HG03064 (cell line): ENCODE measurements around the gene PLEKHM2.

Experiments
- ATAC-seq: cut with Tn5 transposase; IDR thresholded peaks from one replicate; pipeline ENCODE4 v1.9.1; 2021; ENCODE audit warnings: low read depth; ENCODE audit not compliant: unreplicated experiment

PLEKHM2 gene

DNA sequence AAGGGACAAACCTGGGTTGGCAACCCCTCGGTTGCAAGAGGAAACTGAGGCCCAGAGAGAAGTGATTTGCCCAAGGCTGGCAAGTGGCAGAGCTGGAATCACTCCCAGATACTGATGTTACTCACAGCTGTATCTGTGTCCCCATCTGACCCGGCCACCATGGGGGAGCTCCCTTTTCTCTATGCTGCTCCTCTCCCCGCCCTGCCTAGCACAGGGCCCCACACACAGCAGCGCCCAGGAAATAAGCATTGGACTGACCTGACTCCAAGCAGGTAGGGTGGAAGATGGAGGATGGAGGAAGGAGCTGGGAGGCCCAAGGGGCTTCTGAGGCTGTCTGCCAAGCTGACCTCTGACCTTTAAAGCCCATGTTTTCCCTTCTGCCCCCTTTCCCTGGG lies 71.5 kb downstream of the PLEKHM2 start:
- ATAC-seq, result no peak

DNA sequence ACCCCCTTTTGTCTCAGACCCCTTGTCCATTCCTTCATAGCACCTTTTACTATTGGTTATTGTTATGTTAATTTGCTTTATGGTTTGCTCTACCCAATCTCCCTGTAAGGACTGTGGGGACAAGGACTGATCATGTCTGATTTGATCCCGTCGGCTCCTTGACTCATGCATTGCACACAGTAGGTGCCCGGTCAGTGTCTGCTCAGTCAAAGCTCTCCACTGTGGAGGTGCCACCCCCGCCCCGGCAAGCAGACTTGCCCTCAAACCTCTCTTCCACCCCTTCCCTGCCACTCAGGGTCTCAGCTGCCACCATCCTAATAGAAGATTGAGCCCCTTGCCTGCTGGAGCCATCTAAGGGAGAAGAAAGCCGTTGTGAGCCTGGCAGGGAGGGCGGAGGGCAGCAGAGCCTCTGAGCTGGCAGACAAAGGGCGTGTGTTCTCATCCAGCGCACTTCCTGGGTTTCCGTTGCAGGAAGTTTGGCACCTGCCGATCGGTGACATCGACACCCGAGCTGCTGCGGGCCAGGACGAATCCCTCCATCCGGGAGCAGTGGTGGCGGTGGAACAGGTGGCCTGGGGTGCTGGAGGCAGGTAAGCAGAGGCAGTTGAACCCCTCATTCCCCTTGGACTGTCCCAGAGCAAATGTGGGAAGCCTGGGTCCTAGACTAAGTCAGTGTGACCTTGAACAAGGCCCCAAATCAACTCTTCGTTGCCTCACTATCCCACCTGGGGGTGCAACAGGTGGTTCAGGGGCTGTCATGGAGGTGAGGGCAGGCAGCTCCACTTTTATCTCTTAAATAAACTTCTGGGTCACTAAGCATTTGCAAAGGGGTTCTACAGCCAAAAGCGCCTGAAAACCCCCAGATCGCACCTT lies 72.3 kb downstream of the PLEKHM2 start:
- no peak for ATAC-seq

- no peak for ATAC-seq
These were observed 73.0 kb downstream of the PLEKHM2 start for GRCh38 chr1:15757016-15757543.

GRCh38 chr1:15757575-15758342 lies 73.6 kb downstream of the PLEKHM2 start:
- ATAC-seq, result no peak

DNA sequence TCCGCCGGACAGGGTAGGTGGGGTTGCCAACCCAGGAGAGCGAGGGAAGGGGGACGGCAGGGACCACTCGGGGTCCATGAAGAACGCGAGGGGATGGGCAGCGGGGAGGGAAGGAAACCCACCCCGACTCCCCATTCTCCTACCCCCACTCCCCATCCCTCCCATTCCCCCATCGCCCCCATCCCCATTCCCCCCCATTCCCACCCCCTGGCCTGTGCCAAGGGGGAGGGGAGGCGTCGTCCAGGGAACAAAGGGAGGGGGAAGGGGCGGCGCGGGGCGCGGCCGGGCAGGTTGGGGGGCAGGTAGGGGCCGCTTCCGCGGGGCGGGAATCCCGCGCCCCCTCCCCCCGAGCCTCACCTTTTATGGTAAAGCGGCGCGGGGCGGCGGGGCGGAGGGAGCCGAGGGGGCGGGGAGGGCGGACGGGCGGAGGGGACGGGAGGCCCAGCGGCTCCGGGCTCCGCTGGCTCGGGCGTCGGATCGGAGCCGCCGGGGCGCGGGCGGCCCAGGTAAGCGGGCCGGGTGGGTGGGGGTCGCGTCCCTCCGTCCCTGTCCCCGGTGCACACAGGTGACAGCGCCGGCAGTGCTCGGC lies 74.3 kb downstream of the PLEKHM2 start, which contains the start of gene FBLIM1:
FBLIM1 (plus strand) TSS at position 453 of the 589 bp plus-strand sequence. CDS start 6,189 bp downstream, outside the sequence.
- ATAC-seq, result no peak

DNA sequence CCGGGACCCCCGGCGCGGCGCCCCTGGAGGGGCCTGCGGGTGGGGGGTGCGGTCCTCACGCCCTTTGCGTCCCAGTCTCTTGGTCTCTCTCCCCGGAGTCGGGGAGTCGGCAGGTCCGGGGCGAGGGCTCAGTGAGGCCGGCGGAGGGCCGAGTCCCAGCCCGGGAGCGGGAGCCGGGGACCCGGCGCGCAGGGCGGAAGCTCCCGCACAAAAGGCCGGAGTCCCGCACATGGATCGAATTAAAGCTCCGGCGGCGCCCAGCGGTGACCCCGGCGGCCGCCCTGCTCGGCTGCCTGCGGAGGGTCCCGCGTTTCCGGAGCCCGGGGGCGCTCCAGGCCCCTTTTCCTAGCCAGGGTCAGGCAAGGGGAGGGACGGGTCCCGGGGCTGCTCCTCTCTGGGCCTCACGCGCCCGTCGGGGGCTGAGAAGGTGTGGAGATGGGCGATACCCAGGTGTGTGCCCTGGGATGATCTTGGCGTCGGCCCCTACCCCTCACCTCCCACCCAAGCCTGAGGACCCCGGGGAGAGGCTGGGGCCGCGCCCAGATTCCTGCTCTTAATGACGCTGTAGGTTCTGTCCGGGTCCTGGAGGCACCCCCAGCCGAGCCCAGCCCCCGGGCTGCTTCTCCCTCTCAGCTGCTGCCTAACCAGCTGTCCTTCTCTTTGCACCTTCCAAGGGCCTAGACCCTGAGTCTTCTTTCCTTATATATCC lies 75.0 kb downstream of the PLEKHM2 start:
- no peak for ATAC-seq

- no peak for ATAC-seq
These were observed 76.5 kb downstream of the PLEKHM2 start for GRCh38 chr1:15760520-15761211.

- ATAC-seq, result no peak
These were observed 77.4 kb downstream of the PLEKHM2 start for GRCh38 chr1:15761366-15762128.

DNA sequence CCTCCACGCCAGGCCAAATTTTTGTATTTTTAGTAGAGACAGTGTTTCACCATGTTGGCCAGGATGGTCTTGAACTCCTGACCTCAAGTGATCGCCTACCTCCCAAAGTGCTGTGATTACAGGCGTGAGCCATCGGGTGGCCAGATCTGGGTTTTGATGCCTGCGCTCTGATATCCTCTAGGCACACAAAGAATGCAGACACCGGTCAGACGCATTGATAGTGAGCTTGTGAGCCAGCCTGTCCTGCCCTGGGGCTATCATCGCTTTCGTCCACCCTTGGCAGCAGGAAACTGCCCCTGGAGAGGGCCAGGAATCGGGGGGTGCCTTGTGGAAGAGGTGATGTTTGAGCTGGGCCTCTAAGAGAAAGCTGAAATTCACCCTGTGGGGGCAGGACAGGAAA lies 78.4 kb downstream of the PLEKHM2 start:
- no peak for ATAC-seq

DNA sequence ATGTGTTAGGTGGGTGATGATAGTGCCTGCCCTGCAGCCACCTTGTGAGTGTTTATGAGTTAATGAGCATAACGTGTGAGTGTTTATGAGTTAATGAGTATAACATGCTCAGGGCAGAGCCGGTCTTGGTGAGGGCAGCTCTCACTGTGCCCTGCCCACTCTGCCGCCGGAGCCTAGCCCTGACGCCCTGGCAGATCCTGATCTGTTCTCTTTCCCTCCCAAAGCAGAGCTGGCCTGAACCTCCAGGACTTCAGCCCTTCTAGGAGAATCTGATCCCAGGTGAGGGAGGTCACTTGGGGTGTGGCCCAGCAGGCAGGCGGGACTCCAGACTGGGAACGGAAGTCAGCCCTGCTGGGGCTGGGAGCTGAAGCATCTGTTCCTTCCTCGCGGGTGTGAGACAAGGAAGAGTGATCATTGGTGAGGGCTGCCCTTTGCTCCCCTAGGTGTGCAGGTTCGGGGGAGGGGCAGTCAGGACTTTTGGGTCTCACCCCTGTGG lies 80.2 kb downstream of the PLEKHM2 start:
- ATAC-seq, result no peak

- no peak for ATAC-seq
These were observed 80.8 kb downstream of the PLEKHM2 start for GRCh38 chr1:15764890-15765289.

GRCh38 chr1:15765495-15766194 lies 81.5 kb downstream of the PLEKHM2 start:
- no peak for ATAC-seq

GRCh38 chr1:15767941-15768340 lies 83.8 kb downstream of the PLEKHM2 start:
- ATAC-seq, result no peak

DNA sequence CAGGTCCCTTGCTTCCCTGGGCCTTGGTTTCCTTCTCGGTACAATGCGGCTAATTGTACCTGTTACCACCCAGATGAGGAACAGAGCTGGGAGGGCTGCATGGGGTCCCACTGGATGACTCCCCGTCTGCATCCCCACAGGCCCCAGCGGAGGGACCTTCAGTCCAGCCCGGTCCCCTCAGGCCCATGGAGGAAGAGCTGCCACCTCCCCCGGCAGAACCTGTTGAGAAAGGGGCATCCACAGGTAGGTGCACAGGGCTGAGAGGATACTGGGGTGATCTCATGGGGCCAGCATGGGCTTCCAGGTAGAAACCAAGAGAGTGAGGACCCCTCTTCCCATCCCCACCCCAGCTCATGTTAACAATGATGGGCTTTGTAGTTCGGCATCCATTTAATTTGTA lies 84.3 kb downstream of the PLEKHM2 start:
- ATAC-seq, result no peak

GRCh38 chr1:15770313-15770962 lies 86.3 kb downstream of the PLEKHM2 start:
- ATAC-seq, result no peak

DNA sequence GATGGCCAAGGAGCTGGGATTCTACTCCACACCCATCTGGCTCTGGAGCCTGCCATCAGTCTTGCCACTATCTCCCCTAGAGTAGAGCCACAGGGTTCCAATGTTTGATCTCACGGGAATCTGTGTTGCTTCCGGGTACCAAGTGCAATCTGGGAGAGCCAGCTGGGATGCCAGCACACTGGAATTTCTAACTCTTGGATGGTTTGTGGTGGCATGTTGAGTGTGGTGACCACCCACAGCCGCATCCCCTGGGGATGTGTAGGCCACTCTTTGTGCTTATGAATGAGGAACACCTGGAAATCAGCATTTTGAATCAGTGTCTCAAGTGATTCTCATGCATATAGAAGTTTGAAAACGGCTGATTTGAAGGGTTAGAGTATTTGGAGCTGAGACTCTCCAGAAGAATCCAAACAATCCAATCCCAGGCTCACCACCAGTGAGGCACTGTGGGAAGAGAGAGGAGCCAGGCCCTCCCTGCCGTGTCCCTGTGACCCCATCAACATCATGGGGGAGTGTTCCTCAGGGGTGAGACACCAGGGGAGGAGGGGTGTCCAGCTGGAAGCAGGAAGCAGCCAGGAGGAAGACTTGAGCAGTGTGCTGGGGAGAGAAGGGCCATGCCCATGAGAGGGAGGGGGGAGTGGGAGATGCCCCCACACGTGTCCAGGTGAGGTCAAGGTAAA lies 87.9 kb downstream of the PLEKHM2 start:
- no peak for ATAC-seq

- no peak for ATAC-seq
These were observed 91.6 kb downstream of the PLEKHM2 start for GRCh38 chr1:15775706-15776105.
